GM21737 (cell line): ENCODE data around the gene APELA.
"Not testable (repeated sequence)": the region's sequence is repeated elsewhere in the genome, so short reads cannot be mapped to it uniquely, and the experiment has no call there.

Experiments
- ATAC-seq: cut with Tn5 transposase; IDR thresholded peaks from one replicate; pipeline ENCODE4 v1.9.1; 2021; ENCODE audit warnings: mild to moderate bottlenecking, moderate library complexity; ENCODE audit not compliant: unreplicated experiment

APELA gene

GRCh38 chr4:164924670-164925238 lies 47.8 kb downstream of the APELA start:
- ATAC-seq = no peak

DNA sequence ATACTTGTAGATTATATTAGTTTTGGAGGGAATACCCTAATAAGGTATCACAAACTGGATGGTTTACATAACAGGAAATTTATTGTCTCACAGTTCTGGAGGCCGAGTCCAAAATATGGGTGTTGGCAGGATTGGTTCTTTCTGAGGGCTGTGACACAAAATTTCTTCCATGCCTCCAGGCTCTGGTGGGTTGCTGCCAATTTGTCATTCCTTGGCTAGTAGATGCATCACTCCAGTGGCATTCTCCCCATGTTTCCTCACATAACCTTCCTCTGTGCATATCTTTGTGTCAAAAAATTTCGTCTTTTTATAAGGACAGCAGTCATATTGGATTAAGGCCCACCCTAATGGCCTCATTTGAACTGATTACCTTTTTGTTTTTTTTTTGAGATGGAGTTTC lies 49.3 kb downstream of the APELA start:
- no peak for ATAC-seq

- not testable (repeated sequence) for ATAC-seq
Measured at GRCh38 chr4:164927101-164927500, 50.1 kb downstream of the APELA start.

DNA sequence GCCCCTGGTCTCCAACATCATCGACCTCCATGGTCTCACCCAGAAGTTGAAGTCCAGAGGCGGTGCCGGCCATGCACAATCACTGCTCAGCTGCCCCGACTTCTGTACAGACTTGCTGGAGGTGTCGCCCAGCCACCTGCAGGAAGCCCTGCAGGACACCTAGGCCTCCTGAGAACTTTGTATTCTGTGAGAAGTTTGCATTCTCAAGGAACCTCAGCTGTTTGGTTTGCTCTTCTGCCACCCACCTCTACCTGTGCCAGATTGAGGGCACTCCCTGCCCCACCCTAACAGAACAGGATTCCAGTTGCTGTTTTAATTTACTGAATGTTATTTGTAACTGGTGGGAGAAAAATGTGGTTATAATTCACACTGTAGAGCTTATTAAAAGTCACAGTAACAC lies 53.7 kb downstream of the APELA start:
- no peak for ATAC-seq

DNA sequence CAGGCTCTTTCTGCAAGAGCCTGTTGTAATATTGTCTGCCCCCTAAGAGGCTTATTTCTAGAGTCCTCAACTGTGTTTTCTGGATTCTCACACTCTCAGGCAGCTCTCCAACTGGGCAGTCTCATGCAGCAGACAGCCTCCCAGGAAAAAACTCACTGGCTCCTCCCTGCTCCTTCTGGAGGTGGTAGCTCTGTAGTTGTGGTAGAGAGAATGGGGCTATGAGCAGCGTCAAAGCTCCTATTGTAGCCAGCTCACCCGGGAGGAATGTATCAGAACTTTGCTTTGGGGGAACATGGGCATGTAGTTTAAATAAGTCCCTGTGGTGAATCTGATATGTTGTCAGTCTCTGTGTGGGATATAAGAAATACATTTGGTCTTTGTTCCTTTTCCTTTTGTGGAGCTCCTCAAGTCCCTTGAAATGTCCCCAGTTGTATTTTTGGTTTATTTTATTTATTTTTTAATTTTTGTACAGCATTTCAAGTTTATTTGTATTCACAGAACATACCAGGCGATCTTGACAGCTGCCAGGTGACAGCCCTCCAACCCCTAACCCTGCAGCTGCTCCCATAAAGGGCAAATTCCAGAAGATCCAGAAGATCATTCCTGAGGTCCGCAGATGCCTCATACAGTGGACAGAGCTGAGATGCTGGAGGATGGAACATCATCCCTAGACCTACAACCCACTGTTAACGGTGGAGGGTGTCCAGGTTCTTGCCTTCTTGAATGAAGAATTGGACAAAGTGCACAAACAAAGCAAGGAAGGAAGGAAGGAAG lies 54.8 kb downstream of the APELA start:
- ATAC-seq = no peak

DNA sequence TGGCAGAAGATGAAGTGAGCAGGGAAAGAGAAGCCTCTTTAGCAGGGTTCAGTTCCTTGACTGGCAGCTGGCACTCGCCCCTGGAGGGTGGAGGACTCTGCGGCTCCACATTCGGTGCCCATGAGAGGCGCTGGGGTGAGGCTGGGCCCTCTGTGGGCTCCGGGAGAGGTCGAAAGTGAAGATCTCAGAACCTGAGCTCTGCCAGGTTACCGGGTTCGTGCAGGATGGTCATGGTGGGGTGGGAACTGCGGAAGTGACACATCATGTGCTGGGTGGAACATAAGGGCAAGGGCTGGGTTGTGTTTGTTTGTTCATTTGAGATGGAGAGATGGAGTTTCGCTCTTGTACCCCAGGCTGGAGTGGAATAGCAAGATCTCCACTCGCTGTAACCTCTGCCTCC lies 56.3 kb downstream of the APELA start:
- ATAC-seq = no peak

DNA sequence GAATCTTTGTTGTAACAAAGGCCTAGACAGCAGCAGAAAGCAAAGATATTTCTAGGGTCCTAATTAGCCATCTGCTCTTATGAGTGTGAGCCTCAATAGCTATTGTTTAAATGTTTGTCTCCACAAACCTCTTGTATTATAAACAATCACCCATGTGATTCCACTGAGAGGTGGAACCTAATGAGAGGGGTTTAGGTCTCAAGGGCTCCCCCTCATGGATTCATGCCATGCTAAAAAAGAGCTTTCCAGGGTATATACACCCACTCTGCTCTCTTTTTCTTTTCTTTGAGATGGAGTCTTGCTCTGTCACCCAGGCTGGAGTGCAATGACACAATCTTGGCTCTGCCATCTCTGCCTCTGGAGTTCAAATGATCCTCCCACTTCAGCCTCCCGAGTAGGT lies 58.4 kb downstream of the APELA start:
- ATAC-seq = peak; percentile 57

DNA sequence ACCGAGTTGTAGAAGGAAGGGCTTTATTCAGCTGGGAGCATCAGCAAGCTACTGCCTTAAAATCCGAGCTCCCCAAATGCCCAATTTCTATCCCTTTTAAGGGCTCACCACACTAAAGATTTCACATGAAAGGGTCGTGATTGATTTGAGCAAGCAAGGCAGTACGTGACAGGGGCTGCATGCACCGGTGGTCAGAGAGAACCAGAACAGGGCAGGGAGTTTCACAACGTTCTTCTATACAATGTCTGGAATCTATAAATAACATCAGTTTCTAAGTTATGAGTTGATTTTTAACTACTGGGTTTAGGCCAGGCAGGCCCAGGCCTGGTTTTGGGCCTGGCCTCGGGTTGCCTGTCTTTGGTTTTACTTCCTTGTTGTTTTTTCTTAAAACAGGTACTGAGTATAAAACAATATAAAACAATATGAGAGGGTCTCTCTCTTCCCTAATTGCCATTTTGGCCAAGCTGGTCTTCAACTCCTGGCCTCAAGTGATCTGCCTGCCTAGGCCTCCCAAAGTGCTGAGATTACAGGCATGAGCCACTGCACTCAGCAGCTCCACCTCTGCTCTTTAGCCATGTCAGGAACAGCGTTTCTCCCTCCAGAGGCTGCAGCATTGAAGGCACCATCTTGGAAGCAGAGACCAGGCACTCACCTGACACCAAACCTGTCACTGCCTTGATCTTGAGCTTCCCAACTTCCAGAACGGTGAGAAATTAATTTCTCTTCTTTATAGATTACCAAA lies 59.1 kb downstream of the APELA start:
- peak; percentile 58 for ATAC-seq

GRCh38 chr4:164937576-164938270 lies 60.7 kb downstream of the APELA start:
- ATAC-seq = peak; percentile 46

DNA sequence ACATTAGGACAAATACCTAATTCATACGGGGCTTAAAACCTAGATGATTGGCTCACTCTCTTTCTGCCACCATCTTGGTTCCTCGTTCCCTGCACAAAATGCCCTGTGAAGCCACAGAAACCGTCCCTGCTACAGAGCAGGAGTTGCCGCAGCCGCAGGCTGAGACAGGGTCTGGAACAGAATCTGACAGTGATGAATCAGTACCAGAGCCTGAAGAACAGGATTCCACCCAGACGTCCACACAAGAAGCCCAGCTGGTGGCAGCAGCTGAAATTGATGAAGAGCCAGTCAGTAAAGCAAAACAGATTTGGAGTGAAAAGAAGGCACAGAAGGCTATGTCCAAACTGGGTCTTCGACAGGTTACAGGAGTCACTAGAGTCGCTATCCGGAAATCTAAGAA lies 66.2 kb downstream of the APELA start:
- ATAC-seq = no peak

- ATAC-seq = no peak
Measured at GRCh38 chr4:164945146-164945545, 68.2 kb downstream of the APELA start.

DNA sequence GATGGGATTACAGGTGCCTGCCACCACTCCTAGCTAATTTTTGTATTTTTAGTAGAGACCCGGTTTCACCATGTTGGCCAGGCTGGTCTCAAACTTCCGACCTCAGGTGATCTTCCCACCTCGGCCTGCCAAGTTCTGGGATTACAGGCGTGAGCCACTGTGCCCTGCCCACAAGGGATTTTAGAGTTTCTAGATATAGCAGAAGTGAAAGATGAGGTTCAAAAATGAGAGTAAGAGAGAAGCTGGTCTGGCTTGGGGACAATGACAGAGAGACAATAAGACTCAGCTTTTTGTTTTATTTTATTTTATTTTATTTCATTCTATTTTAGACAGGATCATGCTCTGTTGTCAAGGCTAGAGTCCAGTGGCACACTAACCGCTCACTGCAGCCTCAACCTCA lies 69.8 kb downstream of the APELA start:
- no peak for ATAC-seq
